Measurements from ENCODE around the gene LTA.

GRCh38 chr6:31575952-31576685 lies 4.0 kb downstream of the LTA start:
- no peak for TF ChIP-seq CTCF (optimal IDR thresholded peaks at IDR 0.05 in 1 of 3, IDR thresholded peaks at IDR 0.05 in 1 of 3, conservative IDR thresholded peaks at IDR 0.05 in 1 of 3; ENCODE audit: extremely low read depth in 1 of 3, insufficient read depth in 2 of 3, low read length in 3 of 3)
- no peak for TF ChIP-seq EZH2 (IDR thresholded peaks at IDR 0.05; ENCODE audit: low read length)

Data from keratinocyte (primary cell).